ENCODE measurements around the gene DNAJC19.
"Not testable (repeated sequence)": the region's sequence is repeated elsewhere in the genome, so short reads cannot be mapped to it uniquely, and the experiment has no call there.

DNA sequence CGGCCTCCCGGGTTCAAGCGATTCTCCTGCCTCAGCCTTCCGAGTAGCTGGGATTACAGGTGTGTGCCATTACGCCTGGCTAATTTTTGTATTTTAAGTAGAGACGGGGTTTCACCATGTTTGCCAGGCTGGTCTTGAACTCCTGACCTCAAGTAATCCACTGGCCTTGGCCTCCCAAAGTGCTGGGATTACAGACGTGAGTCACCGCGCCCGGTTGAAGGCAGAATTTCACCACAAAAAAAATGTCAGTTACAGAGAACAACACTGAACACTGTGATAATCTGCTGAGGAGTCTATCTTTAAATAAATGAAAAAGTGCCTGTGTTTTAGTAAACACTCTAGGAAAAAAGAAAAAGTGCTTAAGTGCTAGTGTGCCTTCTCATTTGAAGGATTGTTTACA lies 3.2 kb downstream of the DNAJC19 start:
- TF ChIP-seq, protein P1, sequence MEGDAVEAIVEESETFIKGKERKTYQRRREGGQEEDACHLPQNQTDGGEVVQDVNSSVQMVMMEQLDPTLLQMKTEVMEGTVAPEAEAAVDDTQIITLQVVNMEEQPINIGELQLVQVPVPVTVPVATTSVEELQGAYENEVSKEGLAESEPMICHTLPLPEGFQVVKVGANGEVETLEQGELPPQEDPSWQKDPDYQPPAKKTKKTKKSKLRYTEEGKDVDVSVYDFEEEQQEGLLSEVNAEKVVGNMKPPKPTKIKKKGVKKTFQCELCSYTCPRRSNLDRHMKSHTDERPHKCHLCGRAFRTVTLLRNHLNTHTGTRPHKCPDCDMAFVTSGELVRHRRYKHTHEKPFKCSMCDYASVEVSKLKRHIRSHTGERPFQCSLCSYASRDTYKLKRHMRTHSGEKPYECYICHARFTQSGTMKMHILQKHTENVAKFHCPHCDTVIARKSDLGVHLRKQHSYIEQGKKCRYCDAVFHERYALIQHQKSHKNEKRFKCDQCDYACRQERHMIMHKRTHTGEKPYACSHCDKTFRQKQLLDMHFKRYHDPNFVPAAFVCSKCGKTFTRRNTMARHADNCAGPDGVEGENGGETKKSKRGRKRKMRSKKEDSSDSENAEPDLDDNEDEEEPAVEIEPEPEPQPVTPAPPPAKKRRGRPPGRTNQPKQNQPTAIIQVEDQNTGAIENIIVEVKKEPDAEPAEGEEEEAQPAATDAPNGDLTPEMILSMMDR (IDR thresholded peaks at IDR 0.05), result not testable (repeated sequence)
- TF ChIP-seq POLR2A (IDR thresholded peaks at IDR 0.05), result not testable (repeated sequence)

Data from adrenal gland (tissue), 5 donors.